B cell (primary cell): Measurements from ENCODE around the gene AHCTF1. TPM values are rescaled to one million over a fixed set of nuclear protein-coding genes. Genes with fewer than 3 reads are reported as not detected.

Experiments used
- ATAC-seq: fragments of 200-7000 bp; cut with Tn5 transposase; one replicate; pipeline ENCODE4 v1.10.0; 2021; ENCODE audit warnings: low read depth, mild to moderate bottlenecking, moderate number of reproducible peaks, moderate library complexity
- CTCF ChIA-PET: fragments of 350-600 bp; sonication (Branson Sonifier 250); formaldehyde crosslinking; loops from one replicate; lab custom pipeline; 2021; ENCODE audit warnings: antibody characterized with exemption, inconsistent platforms; lab: Charles Lee
- POLR2A ChIA-PET: fragments of 350-600 bp; sonication (Branson Sonifier 250); formaldehyde crosslinking; loops from one replicate; lab custom pipeline; 2021; ENCODE audit warnings: antibody characterized with exemption; lab: Charles Lee
- DNase-seq: peaks from one replicate; pipeline ENCODE4 v3.0.0; 2013
- H2AFZ ChIP-seq: 2 replicates; pipeline ENCODE4 v1.6.1; 2012; ENCODE audit warnings: mild to moderate bottlenecking, low read depth, low read length; ENCODE audit not compliant: insufficient read depth, poor library complexity, severe bottlenecking
- H3K27ac ChIP-seq, 2 donors: 1 replicate in 1 of 2; 2 replicates in 1 of 2; pipeline ENCODE4 v1.5.1; 2012 to 2013; ENCODE audit warnings: low read length in 2 of 2, mild to moderate bottlenecking in 2 of 2, moderate library complexity in 1 of 2
- H3K27me3 ChIP-seq, 4 experiments: fragments of 200-600 bp in 1 of 4; sonication (generic) in 1 of 4; replicated peaks in 1 of 4; 1 replicate in 2 of 4; 2 replicates in 2 of 4; pipeline versions ENCODE4 v1.6.1 to v1.7.0; 2013 to 2016; ENCODE audit warnings: low read length in 3 of 4, mild to moderate bottlenecking in 2 of 4, mixed read lengths in 1 of 4, moderate library complexity in 1 of 4; ENCODE audit not compliant: insufficient read depth in 4 of 4, control insufficient read depth in 3 of 4; ENCODE audit errors: control extremely low read depth in 1 of 4
- H3K36me3 ChIP-seq, 2 experiments: replicated peaks in 1 of 2; 1 replicate in 1 of 2; 2 replicates in 1 of 2; pipeline versions ENCODE4 v1.6.1 to v1.7.1; 2013; ENCODE audit warnings: low read length in 1 of 2; ENCODE audit not compliant: insufficient read depth in 2 of 2, control insufficient read depth in 1 of 2; ENCODE audit errors: control extremely low read depth in 1 of 2, extremely low read depth in 1 of 2
- H3K4me1 ChIP-seq, 2 donors: fragments of 200-600 bp in 1 of 2; sonication (generic) in 1 of 2; 1 replicate in 1 of 2; 2 replicates in 1 of 2; pipeline versions ENCODE4 v1.5.1 to v1.6.1; 2013 to 2017; ENCODE audit warnings: low read length in 2 of 2; ENCODE audit not compliant: control insufficient read depth in 2 of 2, insufficient read depth in 2 of 2
- H3K4me2 ChIP-seq: replicated peaks from 2 replicates; pipeline ENCODE3; 2012; ENCODE audit warnings: mild to moderate bottlenecking, low read depth, low read length; ENCODE audit not compliant: poor library complexity, severe bottlenecking
- H3K4me3 ChIP-seq, 5 experiments: fragments of 200-600 bp in 1 of 5; sonication (generic) in 1 of 5; 1 replicate in 3 of 5; 2 replicates in 2 of 5; pipeline versions ENCODE4 v1.5.1 to v1.7.0; 2011 to 2016; ENCODE audit warnings: low read length in 4 of 5, mild to moderate bottlenecking in 4 of 5, low read depth in 2 of 5, control low read depth in 1 of 5, moderate library complexity in 1 of 5; ENCODE audit not compliant: insufficient read depth in 1 of 5; ENCODE audit errors: control extremely low read depth in 1 of 5, extremely low read depth in 1 of 5
- H3K79me2 ChIP-seq: fragments of 200-600 bp; sonication (generic); one replicate; pipeline ENCODE4 v1.6.0; 2016; ENCODE audit warnings: low read length; ENCODE audit not compliant: control insufficient read depth, insufficient read depth
- H3K9ac ChIP-seq: fragments of 200-600 bp; sonication (generic); 2 replicates; pipeline ENCODE4 v1.6.1; 2017; ENCODE audit warnings: mild to moderate bottlenecking, low read length, moderate library complexity
- H3K9me3 ChIP-seq, 3 donors: one replicate each; pipeline versions ENCODE4 v1.6.1 to v1.7.1; 2013; ENCODE audit warnings: low read length in 2 of 3; ENCODE audit not compliant: control insufficient read depth in 2 of 3, insufficient read depth in 1 of 3; ENCODE audit errors: control extremely low read depth in 1 of 3
- H4K20me1 ChIP-seq: 2 replicates; pipeline ENCODE4 v1.6.0; 2012; ENCODE audit warnings: mild to moderate bottlenecking, low read length; ENCODE audit not compliant: insufficient read depth, control insufficient read depth, poor library complexity, severe bottlenecking
- H3K27ac Mint-ChIP-seq: one replicate; pipeline ENCODE4 v1.8.0; 2021; ENCODE audit warnings: mixed read lengths
- H3K27me3 Mint-ChIP-seq: one replicate; pipeline ENCODE4 v1.8.0; 2021; ENCODE audit warnings: mixed read lengths
- H3K4me1 Mint-ChIP-seq: one replicate; pipeline ENCODE4 v1.8.0; 2021; ENCODE audit warnings: mixed read lengths
- H3K4me3 Mint-ChIP-seq: one replicate; pipeline ENCODE4 v1.8.0; 2021; ENCODE audit warnings: mixed read lengths
- H3K9me3 Mint-ChIP-seq: one replicate; pipeline ENCODE4 v1.8.0; 2022; ENCODE audit warnings: mixed read lengths; ENCODE audit not compliant: insufficient read depth
- CTCF ChIP-seq: fragments of 200-600 bp; IDR thresholded peaks from one replicate; pipeline ENCODE4 v1.8.0; 2022; ENCODE audit warnings: antibody characterized with exemption, mild to moderate bottlenecking
- EZH2 ChIP-seq: IDR thresholded peaks from 2 replicates; pipeline ENCODE4 v1.6.1; 2012; ENCODE audit warnings: borderline replicate concordance, low read depth, mild to moderate bottlenecking, moderate library complexity, low read length; ENCODE audit not compliant: insufficient read depth, poor library complexity, severe bottlenecking
- WGBS: methylation state at CpG from one replicate; pipeline ENCODE4 v1.1.5; 2013; ENCODE audit warnings: missing lambda C conversion rate; ENCODE audit not compliant: insufficient coverage; 5-methylcytosine and 5-hydroxymethylcytosine counted together
- intact Hi-C: fragments of 100-400 bp; cut with micrococcal nuclease; formaldehyde crosslinking; loops from one replicate; pipeline ENCODE4 v1.10.0; 2022
- polyA plus RNA-seq: library from polyadenylated mRNA; depleted of rRNA; stranded (reverse); fragments of >200 nt; gene quantifications from 2 replicates; pipeline ENCODE4 v1.2.3, GENCODE V29; 2012
- total RNA-seq, 2 donors: library from RNA; stranded (reverse); fragments of 120-200 nt in 1 of 2; gene quantifications; 1 replicate in 1 of 2; 2 replicates in 1 of 2; pipeline versions ENCODE4 v1.2.3 to v1.2.4, GENCODE V29; 2013 to 2022

AHCTF1 gene
- total and polyA plus RNA-seq, 2 donors (not counting 1 experiment from before 2014, with no cell fraction given) = 8.6 to 34.8 TPM

- no peak overlapping the region for H3K4me3 ChIP-seq
- H3K4me3 Mint-ChIP-seq = no peak overlapping the region
- no peak overlapping the region for H3K9ac ChIP-seq
- no peak for TF ChIP-seq CTCF
- no peak for TF ChIP-seq EZH2
- no peak for DNase-seq
- no peak overlapping the region for H2AFZ ChIP-seq
- H3K27ac ChIP-seq = no peak overlapping the region
- no peaks in the 10 kb centered on the region for H3K79me2 ChIP-seq
- H4K20me1 ChIP-seq = no peaks in the 10 kb centered on the region
- 83% methylated on average over 2 of the region's 5 CpGs for WGBS
- H3K36me3 ChIP-seq = peaks cover 27 to 85% of the 10 kb centered on the region in 2 experiments
- CTCF ChIA-PET = no interaction called here
- no peaks in the 10 kb centered on the region for H3K27me3 Mint-ChIP-seq
- no peaks in the 10 kb centered on the region for H3K9me3 Mint-ChIP-seq
- ATAC-seq = no peak
- H3K9me3 ChIP-seq = no peaks in the 10 kb centered on the region
- no peak overlapping the region for H3K4me2 ChIP-seq
- no peaks in the 10 kb centered on the region for H3K4me1 Mint-ChIP-seq
- intact Hi-C loops = no loop called here
- POLR2A ChIA-PET = no interaction called here
- no peaks in the 10 kb centered on the region for H3K4me1 ChIP-seq
- H3K27me3 ChIP-seq = no peaks in the 10 kb centered on the region
- no peak overlapping the region for H3K27ac Mint-ChIP-seq
These were observed 38.4 kb downstream of the AHCTF1 start for GRCh38 chr1:246893191-246893939.

GRCh38 chr1:246891105-246891504 lies 40.6 kb downstream of the AHCTF1 start:
- Histone ChIP-seq H3K36me3 (peaks cover 30 to 83% of the 10 kb centered on the region in 2 experiments), H3K4me2 (no peak overlapping the region), H3K9ac (no peak overlapping the region), H4K20me1 (no peaks in the 10 kb centered on the region), H3K79me2 (no peaks in the 10 kb centered on the region), H3K4me1 (no peaks in the 10 kb centered on the region), H2AFZ (no peak overlapping the region), H3K27me3 (no peaks in the 10 kb centered on the region), H3K27ac (no peak overlapping the region), H3K9me3 (no peaks in the 10 kb centered on the region), H3K4me3 (no peak overlapping the region)
- POLR2A ChIA-PET = no interaction called here
- intact Hi-C loops = no loop called here
- H3K9me3 Mint-ChIP-seq = no peaks in the 10 kb centered on the region
- no peak overlapping the region for H3K4me3 Mint-ChIP-seq
- CTCF ChIA-PET = no interaction called here
- no peak overlapping the region for H3K27ac Mint-ChIP-seq
- H3K27me3 Mint-ChIP-seq = no peaks in the 10 kb centered on the region
- no peak for TF ChIP-seq EZH2
- no peak for TF ChIP-seq CTCF
- ATAC-seq (no peak), DNase-seq (no peak)
- H3K4me1 Mint-ChIP-seq = no peaks in the 10 kb centered on the region
